CMK (cell line): Measurements from ENCODE around the gene EGFLAM.

Source experiments
- DNase-seq: peaks from one replicate; pipeline ENCODE4 v3.0.0-alpha.2; 2010; ENCODE audit warnings: low read depth

The EGFLAM gene

GRCh38 chr5:38258319-38259061, at the start of gene EGFLAM:
EGFLAM (plus strand) TSS chr5:38258559; CDS start chr5:38258755, 196 bp downstream.
- DNase-seq = no peak

- no peak for DNase-seq
Observed at GRCh38 chr5:38208782-38209378, 49.5 kb upstream of the EGFLAM start.

GRCh38 chr5:38210676-38211353, 47.5 kb upstream of the EGFLAM start:
- no peak for DNase-seq

GRCh38 chr5:38211354-38211710, 47.0 kb upstream of the EGFLAM start:
- no peak for DNase-seq

- no peak for DNase-seq
Observed at GRCh38 chr5:38212307-38212706, 46.1 kb upstream of the EGFLAM start.

GRCh38 chr5:38226091-38226490, 32.3 kb upstream of the EGFLAM start:
- no peak for DNase-seq

GRCh38 chr5:38228914-38229313, 29.4 kb upstream of the EGFLAM start:
- no peak for DNase-seq

GRCh38 chr5:38234737-38235136, 23.6 kb upstream of the EGFLAM start:
- DNase-seq = no peak

- no peak for DNase-seq
Observed at GRCh38 chr5:38237681-38238080, 20.7 kb upstream of the EGFLAM start.

- no peak for DNase-seq
Observed at GRCh38 chr5:38240212-38240611, 18.1 kb upstream of the EGFLAM start.

GRCh38 chr5:38241655-38242054, 16.7 kb upstream of the EGFLAM start:
- no peak for DNase-seq

GRCh38 chr5:38245307-38245706, 13.1 kb upstream of the EGFLAM start:
- DNase-seq = no peak

GRCh38 chr5:38249301-38249700, 9.1 kb upstream of the EGFLAM start:
- no peak for DNase-seq

GRCh38 chr5:38249812-38250211, 8.5 kb upstream of the EGFLAM start:
- no peak for DNase-seq

- no peak for DNase-seq
Observed at GRCh38 chr5:38250763-38251448, 7.5 kb upstream of the EGFLAM start.

GRCh38 chr5:38253759-38254158, 4.6 kb upstream of the EGFLAM start:
- DNase-seq = no peak

- DNase-seq = no peak
Observed at GRCh38 chr5:38257308-38258041, 884 bp upstream of the EGFLAM start.

GRCh38 chr5:38258042-38258318, 379 bp upstream of the EGFLAM start:
- no peak for DNase-seq

- DNase-seq = no peak
Observed at GRCh38 chr5:38259062-38259808, 876 bp downstream of the EGFLAM start.

GRCh38 chr5:38259809-38260160, 1.4 kb downstream of the EGFLAM start:
- DNase-seq = no peak

GRCh38 chr5:38263983-38264382, 5.6 kb downstream of the EGFLAM start:
- no peak for DNase-seq
